K562 (cell line): ENCODE data around the gene LRRC71. TPM values are rescaled to one million over a fixed set of nuclear protein-coding genes. Genes with fewer than 3 reads are reported as not detected.

Experiments
- ATAC-seq: fragments of 200-7000 bp; cut with Tn5 transposase; 3 replicates; pipeline ENCODE4 v1.9.1; 2020; ENCODE audit warnings: moderate library complexity
- BruUV-seq: library from RNA; stranded (reverse); fragments of 400-500 nt; replicated peaks from 2 replicates; lab custom pipeline; 2021; lab: Mats Ljungman, UMichigan
- CTCF ChIA-PET: fragments of 300-600 bp; formaldehyde crosslinking; extraction: SDS; loops from one replicate; lab custom pipeline; 2021; ENCODE audit warnings: low intra/inter-chr PET ratio; lab: Yijun Ruan, JAX
- POLR2A ChIA-PET: fragments of 300-600, 350-650 bp; sonication (Branson Sonifier 250); formaldehyde crosslinking; extraction: SDS; loops from one replicate; lab custom pipeline; 2021; ENCODE audit warnings: antibody characterized with exemption, inconsistent platforms; lab: Yijun Ruan, JAX
- DNase-seq, 4 experiments: peaks; one replicate each; pipeline versions ENCODE4 v3.0.0 to v3.0.0-alpha.2; 2011 to 2018; ENCODE audit warnings: low spot score in 3 of 4, mixed read lengths in 3 of 4; ENCODE audit errors: extremely low read depth in 1 of 4
- FAIRE-seq: peaks from 2 replicates; lab custom pipeline; 2011; peaks lifted over from hg19 to GRCh38; lab: Jason Lieb, UNC
- H2AFZ ChIP-seq: 2 replicates; pipeline ENCODE4 v1.6.0; 2011; ENCODE audit warnings: low read depth, low read length, control low read depth, inconsistent platforms
- H3K27ac ChIP-seq: fragments of 200-600 bp; 3 replicates; pipeline ENCODE4 v1.8.0; 2011; ENCODE audit warnings: low read depth, mild to moderate bottlenecking, control low read depth, inconsistent platforms, low read length, moderate library complexity, mixed read lengths; ENCODE audit errors: extremely low read depth
- H3K27me3 ChIP-seq, 2 experiments: fragments of 300-600 bp in 1 of 2; 2 replicates in 1 of 2; 3 replicates in 1 of 2; pipeline versions ENCODE4 v1.6.0 to v1.8.0; 2011; ENCODE audit warnings: inconsistent platforms in 2 of 2, low read length in 2 of 2, mild to moderate bottlenecking in 1 of 2, mixed read lengths in 1 of 2, moderate library complexity in 1 of 2; ENCODE audit not compliant: control insufficient read depth in 2 of 2, insufficient read depth in 2 of 2
- H3K36me3 ChIP-seq: fragments of 300-600 bp; 3 replicates; pipeline ENCODE4 v1.8.0; 2011; ENCODE audit warnings: mild to moderate bottlenecking, low read length, inconsistent platforms; ENCODE audit not compliant: control insufficient read depth, insufficient read depth
- H3K4me1 ChIP-seq, 2 experiments: fragments of 200-600 bp in 1 of 2; replicated peaks in 1 of 2; 2 replicates in 1 of 2; 3 replicates in 1 of 2; pipeline versions ENCODE4 v1.5.1 to v1.8.0; 2011; ENCODE audit warnings: inconsistent platforms in 2 of 2, low read length in 2 of 2, mild to moderate bottlenecking in 1 of 2, mixed read lengths in 1 of 2, moderate library complexity in 1 of 2; ENCODE audit not compliant: control insufficient read depth in 2 of 2, insufficient read depth in 2 of 2
- H3K4me2 ChIP-seq: 2 replicates; pipeline ENCODE4 v1.6.1; 2011; ENCODE audit warnings: low read length, control low read depth, inconsistent platforms, mixed read lengths; ENCODE audit not compliant: insufficient read depth
- H3K4me3 ChIP-seq: fragments of 200-600 bp; sonication (generic), shearing (Covaris generic); 2 replicates; pipeline ENCODE4 v1.5.1; 2016; ENCODE audit warnings: control low read depth, inconsistent platforms
- H3K79me2 ChIP-seq: fragments of 200-600 bp; 3 replicates; pipeline ENCODE4 v1.8.0; 2011; ENCODE audit warnings: low read length, inconsistent platforms; ENCODE audit not compliant: control insufficient read depth, insufficient read depth
- H3K9ac ChIP-seq, 2 experiments: 2 replicates each; pipeline versions ENCODE4 v1.6.0 to v1.6.1; 2011; ENCODE audit warnings: low read depth in 2 of 2, low read length in 2 of 2, control low read depth in 1 of 2, inconsistent platforms in 1 of 2, mild to moderate bottlenecking in 1 of 2, mixed read lengths in 1 of 2; ENCODE audit not compliant: insufficient read depth in 1 of 2
- H3K9me1 ChIP-seq: one replicate; pipeline ENCODE4 v1.6.0; 2011; ENCODE audit warnings: inconsistent platforms, mild to moderate bottlenecking, low read length, moderate library complexity; ENCODE audit not compliant: control insufficient read depth, insufficient read depth
- H3K9me3 ChIP-seq: replicated peaks from 2 replicates; pipeline ENCODE4 v1.5.1; 2011; ENCODE audit warnings: low read depth, low read length, inconsistent platforms; ENCODE audit not compliant: control insufficient read depth, insufficient read depth
- H4K20me1 ChIP-seq: replicated peaks from 2 replicates; pipeline ENCODE4 v1.6.1; 2011; ENCODE audit warnings: low read length, inconsistent platforms, mixed read lengths; ENCODE audit not compliant: control insufficient read depth, insufficient read depth
- CC2D1A ChIP-seq: fragments of 450-650 bp; IDR thresholded peaks from 2 replicates; pipeline ENCODE4 v1.6.1; 2017; ENCODE audit warnings: mild to moderate bottlenecking
- CTBP1 ChIP-seq: fragments of 450-650 bp; IDR thresholded peaks from 2 replicates; pipeline ENCODE4 v1.6.1; 2016; ENCODE audit warnings: borderline replicate concordance
- FOXM1 ChIP-seq, 2 experiments: fragments of 450-650 bp in 1 of 2; sonication (generic) in 1 of 2; formaldehyde crosslinking in 1 of 2; IDR thresholded peaks; 2 replicates each; pipeline versions ENCODE4 v1.6.1 to v1.9.0; 2017 to 2022; ENCODE audit warnings: low read depth in 2 of 2, mild to moderate bottlenecking in 2 of 2, missing genetic modification reagents in 1 of 2, moderate library complexity in 1 of 2
- GABPB1 ChIP-seq: sonication (generic); formaldehyde crosslinking; IDR thresholded peaks from 2 replicates; pipeline ENCODE4 v1.8.0; 2022; ENCODE audit warnings: mild to moderate bottlenecking, missing genetic modification reagents
- HDAC6 ChIP-seq: IDR thresholded peaks from 2 replicates; pipeline ENCODE4 v1.6.1; 2012; ENCODE audit warnings: low read depth, mild to moderate bottlenecking, control low read depth, inconsistent platforms, low read length, moderate library complexity
- HSF4 ChIP-seq: fragments of 250-450 bp; sonication (Bioruptor Pico); IDR thresholded peaks from 2 replicates; pipeline ENCODE4 v2.1.2; 2022; ENCODE audit warnings: mild to moderate bottlenecking, moderate library complexity, borderline replicate concordance
- NRF1 ChIP-seq, 2 experiments: fragments of 450-650 bp; IDR thresholded peaks in 1 of 2; conservative IDR thresholded peaks in 1 of 2; 2 replicates each; pipeline ENCODE4 v1.6.1; 2014; ENCODE audit warnings: mild to moderate bottlenecking in 2 of 2
- PREB ChIP-seq: sonication (generic); formaldehyde crosslinking; IDR thresholded peaks from 2 replicates; pipeline ENCODE4 v1.8.1; 2023; ENCODE audit warnings: mild to moderate bottlenecking, missing genetic modification reagents
- RB1 ChIP-seq: fragments of 450-650 bp; IDR thresholded peaks from 2 replicates; pipeline ENCODE4 v1.6.1; 2017; ENCODE audit warnings: low read depth, mild to moderate bottlenecking
- VEZF1 ChIP-seq: fragments of 200-800 bp; sonication (Bioruptor generic); IDR thresholded peaks from 2 replicates; pipeline ENCODE4 v1.6.1; 2017; ENCODE audit warnings: missing genetic modification characterization, missing compliant biosample characterization
- WGBS: fragments of 100-300 bp; shearing (Covaris generic); methylation state at CpG from one replicate; pipeline ENCODE4 v1.1.6; 2016; ENCODE audit warnings: low coverage, mixed read lengths; ENCODE audit not compliant: insufficient coverage; ENCODE audit errors: missing lambda C conversion rate; 5-methylcytosine and 5-hydroxymethylcytosine counted together
- in situ Hi-C: fragments of 300-500 bp; cut with MboI; formaldehyde crosslinking; loops from 4 replicates; pipeline ENCODE4 v1.15.0; 2018; ENCODE audit warnings: inconsistent platforms, mixed read lengths
- intact Hi-C: fragments of 100-400 bp; cut with micrococcal nuclease; formaldehyde crosslinking; loops from 2 replicates; pipeline ENCODE4 v1.14.2; 2022
- polyA plus RNA-seq, 8 experiments: library from polyadenylated mRNA; depleted of rRNA in 4 of 8; stranded (reverse) in 5 of 8; unstranded in 3 of 8; fragments of >200 nt; fragmentation: Nextera tagmentation in 2 of 8; fragmentation: Illumina TruSeq in 1 of 8; extraction: Ambion mirVana in 2 of 8; extraction: Trizol in 1 of 8; gene quantifications; 2 replicates each; pipeline versions ENCODE4 v1.2.1 to v1.2.3, GENCODE V29; 2011 to 2014; ENCODE audit warnings: inconsistent platforms in 1 of 8, missing spikeins in 1 of 8
- total RNA-seq, 7 experiments: library from RNA; depleted of rRNA in 6 of 7; stranded (reverse); fragments of >200 nt in 6 of 7; fragmentation: Illumina TruSeq in 2 of 7; extraction: Trizol in 2 of 7; gene quantifications; 2 replicates each; pipeline versions ENCODE4 v1.2.1 to v1.2.3, GENCODE V29; 2011 to 2021; ENCODE audit warnings: low replicate concordance in 1 of 7
- TF ChIP-seq, protein P1 (sequence below): sonication (generic); formaldehyde crosslinking; IDR thresholded peaks from 2 replicates; pipeline ENCODE4 v1.8.1; 2023; ENCODE audit warnings: mild to moderate bottlenecking, missing genetic modification reagents

Gene LRRC71
- total and polyA plus RNA-seq, 9 of the 15 experiments (the other 6 are each of a cell fraction or from before 2014, with no cell fraction given) = 0.06 to 1.2 (median 0.51) TPM; not detected in 1

- no TSS peak for BruUV-seq
- H4K20me1 ChIP-seq = no peaks in the 10 kb centered on the region
- no peaks in the 10 kb centered on the region for H3K36me3 ChIP-seq
- H3K4me1 ChIP-seq = peaks cover 24 to 33% of the 10 kb centered on the region in 2 experiments
- peaks cover 5 to 6% of the 10 kb centered on the region in 2 experiments; a peak in 2 of 5 replicates for H3K27me3 ChIP-seq
- intact Hi-C loops (loop anchor here (2.0 to 5.0 kb wide), 3 partner anchors 31 to 230 kb away; no protein-coding TSS in a partner anchor), in situ Hi-C loops (loop anchor here (5.0 kb wide), 1 partner anchor 35 kb away; the partner anchor contains the start of gene PEAR1)
- H3K27ac ChIP-seq = no peak overlapping the region; the same call in 2 of the 3 replicates
- H3K4me3 ChIP-seq = peak overlapping the region; percentile 30; the same call in 1 of the 2 replicates
- FAIRE-seq = peak; percentile 42
- H3K4me2 ChIP-seq = peak overlapping the region; percentile 73
- peak overlapping the region; percentile 93 for H2AFZ ChIP-seq
- WGBS = 36% methylated on average over 56 of the region's 64 CpGs
- no peaks in the 10 kb centered on the region for H3K9me3 ChIP-seq
- DNase-seq = peak; percentile 74 to 87 (median 78)
- peak; percentile 87 for ATAC-seq
- CTCF ChIA-PET = interaction anchor here (1.2 to 2.1 kb wide), 4 partner anchors 17 to 343 kb away, joined by 4 to 12 read pairs (median 7); no protein-coding TSS in a partner anchor
- no peaks in the 10 kb centered on the region for H3K79me2 ChIP-seq
- H3K9ac ChIP-seq = peak overlapping the region; percentile 57 to 88; a peak in 3 of 4 replicates
- POLR2A ChIA-PET = interaction anchor here (0.7 to 1.1 kb wide), 4 partner anchors 14 to 336 kb away, joined by 3 to 4 read pairs (median 3); partner anchors contain the start of gene NAXE
- H3K9me1 ChIP-seq = no peaks in the 10 kb centered on the region
- TF ChIP-seq NRF1 (conservative IDR thresholded peaks at IDR 0.05 in 1 of 2, IDR thresholded peaks at IDR 0.05 in 1 of 2) (peak; percentile 36 to 53; a peak in 2 of 4 replicates), GABPB1 (0 out of 2 replicates have a peak, but pooled peaks have one; percentile 61), HSF4 (CRISPR knock-in tag) (no peak), CC2D1A (0 out of 2 replicates have a peak, but pooled peaks have one; percentile 21), CTBP1 (peak; percentile 38; the same call in 1 of the 2 replicates), FOXM1 (IDR thresholded peaks at IDR 0.05; ENCODE audit: low read depth) (no peak), FOXM1 (CRISPR knock-in tag; IDR thresholded peaks at IDR 0.05; ENCODE audit: low read depth) (0 out of 2 replicates have a peak, but pooled peaks have one; percentile 66), HDAC6 (no peak), RB1 (peak; percentile 80; the same call in 1 of the 2 replicates), VEZF1 (0 out of 2 replicates have a peak, but pooled peaks have one; percentile 25), PREB (CRISPR knock-in tag) (0 out of 2 replicates have a peak, but pooled peaks have one; percentile 37)
- TF ChIP-seq, protein P1, sequence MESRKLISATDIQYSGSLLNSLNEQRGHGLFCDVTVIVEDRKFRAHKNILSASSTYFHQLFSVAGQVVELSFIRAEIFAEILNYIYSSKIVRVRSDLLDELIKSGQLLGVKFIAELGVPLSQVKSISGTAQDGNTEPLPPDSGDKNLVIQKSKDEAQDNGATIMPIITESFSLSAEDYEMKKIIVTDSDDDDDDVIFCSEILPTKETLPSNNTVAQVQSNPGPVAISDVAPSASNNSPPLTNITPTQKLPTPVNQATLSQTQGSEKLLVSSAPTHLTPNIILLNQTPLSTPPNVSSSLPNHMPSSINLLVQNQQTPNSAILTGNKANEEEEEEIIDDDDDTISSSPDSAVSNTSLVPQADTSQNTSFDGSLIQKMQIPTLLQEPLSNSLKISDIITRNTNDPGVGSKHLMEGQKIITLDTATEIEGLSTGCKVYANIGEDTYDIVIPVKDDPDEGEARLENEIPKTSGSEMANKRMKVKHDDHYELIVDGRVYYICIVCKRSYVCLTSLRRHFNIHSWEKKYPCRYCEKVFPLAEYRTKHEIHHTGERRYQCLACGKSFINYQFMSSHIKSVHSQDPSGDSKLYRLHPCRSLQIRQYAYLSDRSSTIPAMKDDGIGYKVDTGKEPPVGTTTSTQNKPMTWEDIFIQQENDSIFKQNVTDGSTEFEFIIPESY (CRISPR knock-in tag) = peak; percentile 97
Measured at GRCh38 chr1:156927215-156928042, 7.0 kb downstream of the LRRC71 start.
